Smooth muscle cell (in vitro differentiated cells): ENCODE measurements around the gene APOOL. TPM values are rescaled to one million over a fixed set of nuclear protein-coding genes. Genes with fewer than 3 reads are reported as not detected.

ENCODE experiments used
- DNase-seq: peaks from one replicate; lab custom pipeline; 2025; ENCODE audit not compliant: unreplicated experiment; lab: John Stamatoyannopoulos, UW
- H2AFZ ChIP-seq: fragments of 200-600 bp; sonication (generic); 2 replicates; pipeline ENCODE4 v1.6.0; 2016; ENCODE audit warnings: antibody characterized with exemption, low read depth, mild to moderate bottlenecking
- H3F3A ChIP-seq: fragments of 200-600 bp; sonication (generic); 2 replicates; pipeline ENCODE4 v1.6.0; 2017; ENCODE audit warnings: antibody characterized with exemption, low read depth
- H3K27ac ChIP-seq: fragments of 200-600 bp; sonication (generic); 2 replicates; pipeline ENCODE4 v1.5.1; 2016; ENCODE audit warnings: low read depth, mild to moderate bottlenecking
- H3K27me3 ChIP-seq: fragments of 200-600 bp; sonication (generic); 2 replicates; pipeline ENCODE4 v1.6.1; 2016; ENCODE audit warnings: low read depth, mild to moderate bottlenecking
- H3K36me3 ChIP-seq: fragments of 200-600 bp; sonication (generic); 2 replicates; pipeline ENCODE4 v1.5.1; 2016; ENCODE audit warnings: low read depth
- H3K4me1 ChIP-seq: fragments of 200-600 bp; sonication (generic); 2 replicates; pipeline ENCODE4 v1.5.1; 2016; ENCODE audit warnings: low read depth
- H3K4me2 ChIP-seq: fragments of 200-600 bp; sonication (generic); 2 replicates; pipeline ENCODE4 v1.6.0; 2016; ENCODE audit warnings: mild to moderate bottlenecking
- H3K4me3 ChIP-seq: fragments of 200-600 bp; sonication (generic); 2 replicates; pipeline ENCODE4 v1.5.1; 2016; ENCODE audit warnings: mild to moderate bottlenecking
- H3K79me2 ChIP-seq: fragments of 200-600 bp; sonication (generic); 2 replicates; pipeline ENCODE4 v1.6.0; 2016; ENCODE audit warnings: low read depth, mild to moderate bottlenecking
- H3K9ac ChIP-seq: fragments of 200-600 bp; sonication (generic); 2 replicates; pipeline ENCODE4 v1.6.0; 2016; ENCODE audit warnings: low read depth
- H3K9me3 ChIP-seq: fragments of 200-600 bp; sonication (generic); replicated peaks from 2 replicates; pipeline ENCODE4 v1.5.1; 2016; ENCODE audit warnings: low read depth
- H4K20me1 ChIP-seq: fragments of 200-600 bp; sonication (generic); 2 replicates; pipeline ENCODE4 v1.6.0; 2016; ENCODE audit warnings: low read depth
- WGBS: methylation state at CpG from one replicate; pipeline ENCODE4 v1.1.7; 2016; ENCODE audit warnings: low lambda C conversion rate; 5-methylcytosine and 5-hydroxymethylcytosine counted together
- polyA plus RNA-seq: library from polyadenylated mRNA; unstranded; fragments of >200 nt; fragmentation: Nextera tagmentation; extraction: Ambion mirVana; gene quantifications from 2 replicates; pipeline ENCODE4 v1.2.1, GENCODE V29; 2016
- total RNA-seq: library from RNA; depleted of rRNA; stranded (reverse); fragments of >200 nt; gene quantifications from 2 replicates; pipeline ENCODE4 v1.2.3, GENCODE V29; 2014
- TF ChIP-seq, protein P1 (sequence below): fragments of 200-600 bp; sonication (generic); IDR thresholded peaks from 2 replicates; pipeline ENCODE4 v1.5.1; 2017; ENCODE audit warnings: borderline replicate concordance, mild to moderate bottlenecking, antibody characterized with exemption; ENCODE audit not compliant: insufficient read depth, poor library complexity, severe bottlenecking

The APOOL gene
- total and polyA plus RNA-seq, 2 experiments from 2014 or later = 1.9 to 17.0 TPM

DNA sequence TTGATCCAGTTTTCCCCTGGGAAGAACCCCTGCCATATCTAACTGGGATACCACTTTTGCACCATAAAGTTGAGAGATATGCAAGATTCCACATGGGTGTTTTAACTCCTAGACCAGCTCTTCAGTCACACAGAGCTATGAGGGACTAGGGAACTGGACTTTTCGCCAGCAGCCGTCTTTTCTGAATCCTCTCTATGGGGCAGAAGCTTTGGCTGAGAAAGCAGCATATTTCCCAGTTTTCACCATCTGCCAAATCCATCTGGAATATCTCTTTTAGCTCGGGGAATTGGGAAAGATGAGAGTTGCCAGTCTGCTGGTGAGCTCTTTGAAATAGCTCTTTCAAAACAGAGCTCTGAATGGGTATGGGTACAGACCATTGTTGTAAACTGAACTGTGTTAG lies 20.9 kb downstream of the APOOL start:
- Histone ChIP-seq H3K9ac (no peak overlapping the region), H3K27ac (no peak overlapping the region), H3K4me3 (no peak overlapping the region), H2AFZ (no peak overlapping the region), H3K27me3 (no peaks in the 10 kb centered on the region), H4K20me1 (no peaks in the 10 kb centered on the region), H3K4me1 (no peaks in the 10 kb centered on the region), H3K9me3 (no peaks in the 10 kb centered on the region), H3F3A (no peaks in the 10 kb centered on the region), H3K36me3 (no peaks in the 10 kb centered on the region), H3K79me2 (no peaks in the 10 kb centered on the region), H3K4me2 (no peak overlapping the region)
- WGBS = 75% methylated on average over 3 of the region's 3 CpGs
- TF ChIP-seq, protein P1, sequence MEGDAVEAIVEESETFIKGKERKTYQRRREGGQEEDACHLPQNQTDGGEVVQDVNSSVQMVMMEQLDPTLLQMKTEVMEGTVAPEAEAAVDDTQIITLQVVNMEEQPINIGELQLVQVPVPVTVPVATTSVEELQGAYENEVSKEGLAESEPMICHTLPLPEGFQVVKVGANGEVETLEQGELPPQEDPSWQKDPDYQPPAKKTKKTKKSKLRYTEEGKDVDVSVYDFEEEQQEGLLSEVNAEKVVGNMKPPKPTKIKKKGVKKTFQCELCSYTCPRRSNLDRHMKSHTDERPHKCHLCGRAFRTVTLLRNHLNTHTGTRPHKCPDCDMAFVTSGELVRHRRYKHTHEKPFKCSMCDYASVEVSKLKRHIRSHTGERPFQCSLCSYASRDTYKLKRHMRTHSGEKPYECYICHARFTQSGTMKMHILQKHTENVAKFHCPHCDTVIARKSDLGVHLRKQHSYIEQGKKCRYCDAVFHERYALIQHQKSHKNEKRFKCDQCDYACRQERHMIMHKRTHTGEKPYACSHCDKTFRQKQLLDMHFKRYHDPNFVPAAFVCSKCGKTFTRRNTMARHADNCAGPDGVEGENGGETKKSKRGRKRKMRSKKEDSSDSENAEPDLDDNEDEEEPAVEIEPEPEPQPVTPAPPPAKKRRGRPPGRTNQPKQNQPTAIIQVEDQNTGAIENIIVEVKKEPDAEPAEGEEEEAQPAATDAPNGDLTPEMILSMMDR = no peak
- DNase-seq = no peak

DNA sequence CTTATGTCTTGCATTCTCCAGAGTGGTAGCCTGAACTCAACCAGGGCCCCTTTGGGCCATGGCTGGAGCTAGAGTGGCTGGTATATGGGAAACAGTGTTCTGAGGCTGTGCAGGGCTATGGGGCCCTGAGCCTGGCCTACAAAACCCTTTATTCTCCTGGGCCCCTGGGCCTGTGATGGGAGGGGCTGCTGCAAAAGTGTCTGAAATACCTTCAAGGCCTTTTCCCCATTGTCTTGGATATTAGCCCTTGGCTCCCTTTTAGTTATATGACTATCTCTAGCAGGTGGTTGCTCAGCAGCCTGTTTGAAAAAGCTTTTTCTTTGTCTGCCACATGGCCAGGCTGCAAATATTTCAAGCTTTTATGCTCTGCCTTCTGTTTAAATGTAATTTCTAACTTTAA lies 22.5 kb downstream of the APOOL start:
- Histone ChIP-seq H3K27me3 (no peaks in the 10 kb centered on the region), H2AFZ (no peak overlapping the region), H3K79me2 (no peaks in the 10 kb centered on the region), H4K20me1 (no peaks in the 10 kb centered on the region), H3K4me1 (no peaks in the 10 kb centered on the region), H3K9ac (no peak overlapping the region), H3K27ac (no peak overlapping the region), H3K4me2 (no peak overlapping the region), H3K36me3 (no peaks in the 10 kb centered on the region), H3F3A (no peaks in the 10 kb centered on the region), H3K4me3 (no peak overlapping the region), H3K9me3 (no peaks in the 10 kb centered on the region)
- no peak for DNase-seq
- TF ChIP-seq, protein P1 = no peak

DNA sequence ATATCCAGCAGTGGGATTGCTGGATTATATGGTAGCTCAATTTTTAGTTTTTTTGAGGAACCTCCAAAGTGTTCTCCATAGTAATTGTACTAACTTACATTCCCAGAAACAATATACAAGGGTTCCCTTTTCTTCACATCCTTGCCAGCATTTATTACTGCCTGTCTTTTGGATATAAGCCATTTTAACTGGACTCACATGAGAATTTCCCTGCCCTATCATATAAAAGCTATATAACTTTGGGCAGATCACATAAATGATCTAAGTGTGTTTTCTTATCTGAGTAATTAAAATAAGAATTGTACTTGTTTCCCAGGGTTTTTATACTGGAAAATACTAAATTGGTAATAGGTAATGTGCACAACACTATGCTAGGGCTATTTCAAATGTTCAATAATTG lies 25.4 kb downstream of the APOOL start:
- Histone ChIP-seq H3K9me3 (no peaks in the 10 kb centered on the region), H3K4me1 (no peaks in the 10 kb centered on the region), H3K9ac (no peak overlapping the region), H3K79me2 (no peaks in the 10 kb centered on the region), H3F3A (no peaks in the 10 kb centered on the region), H4K20me1 (no peaks in the 10 kb centered on the region), H3K36me3 (no peaks in the 10 kb centered on the region), H3K27ac (no peak overlapping the region), H2AFZ (no peak overlapping the region), H3K27me3 (no peaks in the 10 kb centered on the region), H3K4me2 (no peak overlapping the region), H3K4me3 (no peak overlapping the region)
- no peak for DNase-seq
- TF ChIP-seq, protein P1 = no peak

DNA sequence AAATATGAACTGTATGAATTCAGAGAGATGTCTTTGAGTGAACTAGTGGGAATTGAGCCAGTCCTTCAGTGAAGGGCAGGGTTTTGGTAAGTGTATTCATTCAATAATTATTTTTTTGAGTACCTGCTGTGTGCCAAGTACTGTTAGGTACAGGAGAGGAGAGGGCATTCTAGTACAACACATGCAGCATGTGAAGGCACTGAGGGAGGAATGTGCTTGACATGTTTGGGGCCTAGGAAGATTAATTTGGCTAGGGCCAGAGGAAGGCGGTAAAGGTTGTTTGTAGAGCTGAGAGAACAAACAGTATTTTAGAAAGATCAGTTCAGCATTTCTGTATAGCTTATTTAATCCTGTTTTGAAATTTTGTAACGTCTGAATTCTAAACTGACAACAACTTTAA lies 27.8 kb downstream of the APOOL start:
- TF ChIP-seq, protein P1 = no peak
- Histone ChIP-seq H3K27ac (no peak overlapping the region), H3K36me3 (no peaks in the 10 kb centered on the region), H2AFZ (no peak overlapping the region), H3K9me3 (no peaks in the 10 kb centered on the region), H3K9ac (no peak overlapping the region), H3K27me3 (no peaks in the 10 kb centered on the region), H3K79me2 (no peaks in the 10 kb centered on the region), H4K20me1 (no peaks in the 10 kb centered on the region), H3K4me1 (no peaks in the 10 kb centered on the region), H3K4me3 (no peak overlapping the region), H3K4me2 (no peak overlapping the region), H3F3A (no peaks in the 10 kb centered on the region)
- WGBS = 79% methylated on average over 2 of the region's 2 CpGs
- no peak for DNase-seq
